Type B pancreatic cell (in vitro differentiated cells): ENCODE results near the gene BCL2L1. TPM values are rescaled to one million over a fixed set of nuclear protein-coding genes. Genes with fewer than 3 reads are reported as not detected.
A peak's percentile ranks its signal among the peaks of the same experiment; 100 is the strongest.

Experiments
- DNase-seq: peaks from one replicate; pipeline ENCODE4 v3.0.0; 2021; ENCODE audit warnings: mixed read lengths; ENCODE audit not compliant: unreplicated experiment; ENCODE audit errors: extremely low spot score
- H3K27ac Mint-ChIP-seq: 2 replicates; pipeline ENCODE4 v1.8.0; 2021; ENCODE audit warnings: mild to moderate bottlenecking, mixed read lengths
- H3K27me3 Mint-ChIP-seq: 2 replicates; pipeline ENCODE4 v1.8.0; 2021; ENCODE audit warnings: mixed read lengths
- H3K36me3 Mint-ChIP-seq: 2 replicates; pipeline ENCODE4 v1.8.0; 2021; ENCODE audit warnings: mixed read lengths
- H3K4me1 Mint-ChIP-seq: one replicate; pipeline ENCODE4 v1.8.0; 2021; ENCODE audit warnings: mixed read lengths; ENCODE audit not compliant: unreplicated experiment
- H3K4me3 Mint-ChIP-seq: 2 replicates; pipeline ENCODE4 v1.8.0; 2021; ENCODE audit warnings: mild to moderate bottlenecking, mixed read lengths
- H3K9me3 Mint-ChIP-seq: 2 replicates; pipeline ENCODE4 v1.8.0; 2021; ENCODE audit warnings: mixed read lengths
- total RNA-seq: library from RNA; stranded (reverse); gene quantifications from 2 replicates; pipeline ENCODE4 v1.2.1, GENCODE V29; 2021; ENCODE audit warnings: low replicate concordance
- TF ChIP-seq, protein P1 (sequence below): fragments of 200-600 bp; sonication (generic); conservative IDR thresholded peaks from 2 replicates; pipeline ENCODE4 v1.5.0; 2021; ENCODE audit warnings: antibody characterized with exemption, mild to moderate bottlenecking

BCL2L1 gene
- total RNA-seq, 1 donor from 2014 or later, result 142 TPM

DNA sequence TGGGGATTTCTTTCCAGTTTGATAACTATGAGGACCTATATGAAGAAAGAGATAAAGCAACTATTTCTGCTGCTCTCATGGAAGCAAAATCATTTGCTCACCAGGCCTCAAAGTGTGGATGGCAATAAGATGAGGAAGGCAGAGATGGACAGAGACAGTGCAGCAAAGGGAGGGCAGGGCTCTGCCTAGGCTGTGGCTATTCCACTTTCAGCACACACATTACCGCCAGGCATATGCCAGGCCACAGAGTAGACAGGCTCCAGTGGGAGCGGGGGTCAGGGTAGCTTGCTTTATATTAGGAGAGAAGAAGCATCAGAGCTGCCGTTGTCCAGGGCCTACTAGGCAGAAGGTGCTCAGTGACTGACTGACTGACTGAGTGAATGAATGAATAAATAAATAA lies 40.9 kb downstream of the BCL2L1 start:
- Mint-ChIP-seq H3K4me1 (peaks cover 65% of the 10 kb centered on the region), H3K27me3 (no peaks in the 10 kb centered on the region), H3K27ac (peak overlapping the region; percentile 61), H3K36me3 (peaks cover 42% of the 10 kb centered on the region), H3K4me3 (no peak overlapping the region), H3K9me3 (no peaks in the 10 kb centered on the region)
- no peak for DNase-seq
- TF ChIP-seq, protein P1, sequence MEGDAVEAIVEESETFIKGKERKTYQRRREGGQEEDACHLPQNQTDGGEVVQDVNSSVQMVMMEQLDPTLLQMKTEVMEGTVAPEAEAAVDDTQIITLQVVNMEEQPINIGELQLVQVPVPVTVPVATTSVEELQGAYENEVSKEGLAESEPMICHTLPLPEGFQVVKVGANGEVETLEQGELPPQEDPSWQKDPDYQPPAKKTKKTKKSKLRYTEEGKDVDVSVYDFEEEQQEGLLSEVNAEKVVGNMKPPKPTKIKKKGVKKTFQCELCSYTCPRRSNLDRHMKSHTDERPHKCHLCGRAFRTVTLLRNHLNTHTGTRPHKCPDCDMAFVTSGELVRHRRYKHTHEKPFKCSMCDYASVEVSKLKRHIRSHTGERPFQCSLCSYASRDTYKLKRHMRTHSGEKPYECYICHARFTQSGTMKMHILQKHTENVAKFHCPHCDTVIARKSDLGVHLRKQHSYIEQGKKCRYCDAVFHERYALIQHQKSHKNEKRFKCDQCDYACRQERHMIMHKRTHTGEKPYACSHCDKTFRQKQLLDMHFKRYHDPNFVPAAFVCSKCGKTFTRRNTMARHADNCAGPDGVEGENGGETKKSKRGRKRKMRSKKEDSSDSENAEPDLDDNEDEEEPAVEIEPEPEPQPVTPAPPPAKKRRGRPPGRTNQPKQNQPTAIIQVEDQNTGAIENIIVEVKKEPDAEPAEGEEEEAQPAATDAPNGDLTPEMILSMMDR, result no peak

DNA sequence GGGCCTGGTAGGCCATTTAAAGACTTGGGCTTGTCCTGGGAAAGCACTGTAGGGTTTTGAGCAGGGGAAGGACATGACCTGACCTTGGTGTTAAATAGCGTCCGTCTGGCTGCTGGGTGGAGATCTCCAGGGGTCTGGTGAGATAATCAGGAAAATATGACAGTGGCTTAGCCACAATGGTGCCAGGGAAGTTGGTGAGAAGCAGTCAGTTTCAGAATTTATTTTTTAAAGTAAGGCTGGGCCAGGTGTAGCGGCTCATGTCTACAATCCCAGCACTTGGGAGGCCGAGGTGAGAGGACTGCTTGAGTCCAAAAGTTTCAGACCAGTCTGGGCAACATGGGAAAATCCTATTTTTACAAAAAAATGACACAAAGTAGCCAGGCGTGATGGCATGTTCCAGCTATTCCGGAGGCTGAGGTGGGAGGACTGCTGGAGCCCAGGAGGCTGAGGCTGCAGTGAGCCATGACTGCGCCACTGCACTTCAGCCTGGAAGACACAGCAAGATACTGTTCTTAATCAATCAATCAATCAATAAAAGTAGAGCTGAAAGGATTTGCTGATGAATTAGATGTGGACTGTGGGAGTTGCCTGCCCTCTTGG lies 41.4 kb downstream of the BCL2L1 start:
- H3K4me1 Mint-ChIP-seq, result peaks cover 66% of the 10 kb centered on the region
- no peak for DNase-seq
- H3K4me3 Mint-ChIP-seq, result no peak overlapping the region

DNA sequence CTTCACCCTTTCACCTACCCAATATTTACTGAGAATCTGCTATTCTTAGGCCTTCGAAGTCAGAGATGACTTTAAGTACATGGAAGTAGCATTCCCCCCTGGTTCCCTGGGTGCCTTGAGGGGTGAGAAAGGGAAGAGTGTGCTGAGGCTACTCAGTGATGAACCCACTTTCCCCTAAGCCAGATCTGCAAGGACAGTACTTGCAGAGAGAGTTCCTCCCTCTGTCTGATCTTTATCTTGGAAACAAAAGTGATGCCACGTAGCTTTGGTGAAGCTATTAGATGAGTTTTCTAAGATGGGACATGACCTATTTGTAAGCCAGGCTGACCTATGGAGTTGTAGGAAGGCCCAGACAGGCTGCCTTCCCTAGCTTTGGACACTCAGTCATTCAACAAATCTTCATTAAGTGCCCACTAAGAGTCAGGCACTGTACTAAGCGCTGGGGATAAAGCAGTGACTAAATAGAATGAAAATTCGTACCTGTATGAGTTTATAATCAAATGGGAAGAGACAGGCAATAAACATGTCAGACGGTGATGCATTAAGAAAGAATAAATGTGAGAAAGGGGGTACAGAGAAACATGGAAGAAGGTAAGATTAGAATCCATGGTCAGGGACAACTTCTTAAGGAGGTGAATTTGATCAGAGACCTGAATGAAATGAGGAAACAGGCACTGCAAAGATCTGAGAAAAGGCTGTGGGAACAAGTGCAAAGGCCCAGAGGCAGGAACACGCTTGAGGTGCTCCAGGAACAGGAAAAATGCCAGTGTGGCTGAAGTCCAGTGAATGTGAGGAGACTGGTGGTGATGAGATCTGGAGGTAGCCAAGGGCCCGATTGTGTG lies 42.2 kb downstream of the BCL2L1 start:
- no peaks in the 10 kb centered on the region for H3K9me3 Mint-ChIP-seq
- TF ChIP-seq, protein P1, result no peak
- H3K4me3 Mint-ChIP-seq, result peak overlapping the region; percentile 3
- peak overlapping the region; percentile 61 for H3K27ac Mint-ChIP-seq
- no peak for DNase-seq
- H3K4me1 Mint-ChIP-seq, result peaks cover 66% of the 10 kb centered on the region
- H3K27me3 Mint-ChIP-seq, result no peaks in the 10 kb centered on the region
- peaks cover 32% of the 10 kb centered on the region for H3K36me3 Mint-ChIP-seq

More for the DNA sequence above, 41.4 kb downstream of the BCL2L1 start:
- H3K27ac Mint-ChIP-seq, result peak overlapping the region; percentile 61
- no peaks in the 10 kb centered on the region for H3K9me3 Mint-ChIP-seq
- TF ChIP-seq, protein P1, result no peak
- peaks cover 37% of the 10 kb centered on the region for H3K36me3 Mint-ChIP-seq
- no peaks in the 10 kb centered on the region for H3K27me3 Mint-ChIP-seq

DNA sequence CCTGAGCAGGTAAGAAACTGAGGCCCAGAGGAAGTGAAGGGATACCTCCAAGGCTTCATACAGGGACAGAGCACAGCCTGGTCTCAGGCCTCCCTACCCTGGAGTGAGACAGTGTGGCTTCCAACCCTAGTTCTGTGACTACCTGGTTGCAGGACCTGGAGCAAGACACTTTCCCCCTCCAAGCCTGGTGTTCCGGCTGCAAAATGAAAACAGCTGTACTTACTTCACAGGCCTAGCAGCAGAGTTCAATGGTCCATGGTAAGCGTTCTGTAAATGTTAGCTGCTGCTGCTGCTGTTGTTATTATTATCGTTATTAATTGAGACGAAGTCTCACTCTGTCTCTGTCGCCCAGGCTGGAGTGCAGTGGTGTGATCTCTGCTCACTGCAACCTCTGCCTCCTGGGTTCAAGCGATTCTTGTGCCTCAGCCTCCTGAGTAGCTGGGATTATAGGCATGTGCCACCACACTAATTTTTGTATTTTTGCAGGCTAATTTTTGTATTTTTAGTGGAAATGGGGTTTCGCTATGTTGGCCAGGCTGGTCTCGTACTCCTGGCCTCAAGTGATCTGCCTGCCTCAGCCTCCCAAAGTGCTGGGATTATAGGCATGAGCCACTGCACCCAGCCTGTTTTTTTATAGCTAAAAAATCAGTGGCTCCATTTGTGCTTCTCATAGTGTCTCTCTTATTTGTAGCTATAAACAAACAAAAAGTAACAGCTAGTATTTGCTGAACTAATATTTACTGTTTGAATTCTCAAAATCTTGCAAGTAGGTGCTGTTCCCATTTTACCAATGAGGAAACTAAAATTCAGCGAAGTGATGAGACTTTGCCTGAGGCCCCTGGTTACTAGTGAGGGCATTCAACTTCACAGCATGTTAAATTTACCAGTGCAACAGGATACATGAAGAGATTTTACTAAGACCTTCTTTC lies 43.0 kb downstream of the BCL2L1 start:
- Mint-ChIP-seq H3K27me3 (no peaks in the 10 kb centered on the region), H3K36me3 (peaks cover 35% of the 10 kb centered on the region), H3K9me3 (no peaks in the 10 kb centered on the region), H3K4me1 (peaks cover 70% of the 10 kb centered on the region), H3K27ac (peak overlapping the region; percentile 61), H3K4me3 (peak overlapping the region; percentile 40)
- TF ChIP-seq, protein P1, result no peak
- no peak for DNase-seq
